Stomach (tissue), 9 donors: ENCODE measurements around the gene PDE4B. TPM values are rescaled to one million over a fixed set of nuclear protein-coding genes. Genes with fewer than 3 reads are reported as not detected.

Experiments
- DNase-seq, 2 donors: peaks; one replicate each; pipeline versions ENCODE4 v3.0.0 to v3.0.0-alpha.2; 2013 to 2019
- H3K27ac ChIP-seq, 5 donors: fragments of 200-600 bp in 4 of 5; sonication (generic) in 4 of 5; one replicate each; pipeline ENCODE4 v1.5.1; 2013 to 2019; ENCODE audit warnings: mild to moderate bottlenecking in 1 of 5, moderate library complexity in 1 of 5
- H3K27me3 ChIP-seq, 3 donors: fragments of 200-600 bp; sonication (generic); one replicate each; pipeline ENCODE4 v1.5.1; 2017 to 2019; ENCODE audit warnings: mixed run types in 1 of 3
- H3K36me3 ChIP-seq, 4 donors: fragments of 200-600 bp; sonication (generic); 1 replicate in 3 of 4; 2 replicates in 1 of 4; pipeline ENCODE4 v1.5.1; 2016 to 2019
- H3K4me1 ChIP-seq, 4 donors: fragments of 200-600 bp; sonication (generic); one replicate each; pipeline ENCODE4 v1.5.1; 2016 to 2019
- H3K4me3 ChIP-seq, 4 donors: fragments of 200-600 bp; sonication (generic) in 3 of 4; one replicate each; pipeline ENCODE4 v1.5.1; 2016 to 2019; ENCODE audit warnings: mild to moderate bottlenecking in 1 of 4
- H3K9me3 ChIP-seq, 4 donors: fragments of 200-600 bp; sonication (generic); one replicate each; pipeline ENCODE4 v1.5.1; 2016 to 2019
- EP300 ChIP-seq: sonication (generic); formaldehyde crosslinking; IDR thresholded peaks from one replicate; pipeline ENCODE4 v1.6.1; 2017; ENCODE audit warnings: antibody characterized with exemption
- POLR2A ChIP-seq, 4 donors: fragments of 450-650 bp; IDR thresholded peaks; one replicate each; pipeline ENCODE4 v1.6.1; 2016; ENCODE audit warnings: antibody characterized with exemption in 4 of 4, control low read depth in 2 of 4, mild to moderate bottlenecking in 1 of 4, moderate library complexity in 1 of 4
- POLR2AphosphoS5 ChIP-seq, 3 donors: sonication (generic); formaldehyde crosslinking; IDR thresholded peaks; one replicate each; pipeline ENCODE4 v1.6.1; 2016; ENCODE audit warnings: antibody characterized with exemption in 3 of 3
- WGBS, 5 donors: extraction: QIAGEN DNeasy Blood & Tissue Kit in 3 of 5; methylation state at CpG; one replicate each; pipeline versions ENCODE4 v1.1.5 to v1.1.7; 2013 to 2018; 5-methylcytosine and 5-hydroxymethylcytosine counted together
- intact Hi-C: fragments of 100-400 bp; cut with DNase I; formaldehyde crosslinking; loops from one replicate; pipeline ENCODE4 v1.15.1; 2023; ENCODE audit warnings: low total_unique reads
- polyA plus RNA-seq, 3 donors: library from polyadenylated mRNA; stranded (reverse); fragments of 200-250 nt; gene quantifications; one replicate each; pipeline ENCODE4 v1.2.3, GENCODE V29; 2013
- total RNA-seq, 5 donors: library from RNA; depleted of rRNA; stranded (reverse); fragments of >200 nt; gene quantifications; one replicate each; pipeline versions ENCODE4 v1.1.0 to v1.2.3, GENCODE V29; 2014 to 2016
- TF ChIP-seq, protein P1 (sequence below), 7 experiments: fragments of 450-650 bp in 4 of 7; fragments of 200-600 bp in 3 of 7; sonication (generic) in 3 of 7; IDR thresholded peaks; one replicate each; pipeline ENCODE4 v1.5.1; 2016 to 2019; ENCODE audit warnings: antibody characterized with exemption in 7 of 7, control low read depth in 2 of 7, mild to moderate bottlenecking in 1 of 7
- donor health status: healthy with polysubstance abuse.
- donor health status: Bipolar disorder and iron deficiency.
- donor health status: healthy.

PDE4B gene
- total and polyA plus RNA-seq, 8 donors = 0.45 to 34.3 (median 3.2) TPM

DNA sequence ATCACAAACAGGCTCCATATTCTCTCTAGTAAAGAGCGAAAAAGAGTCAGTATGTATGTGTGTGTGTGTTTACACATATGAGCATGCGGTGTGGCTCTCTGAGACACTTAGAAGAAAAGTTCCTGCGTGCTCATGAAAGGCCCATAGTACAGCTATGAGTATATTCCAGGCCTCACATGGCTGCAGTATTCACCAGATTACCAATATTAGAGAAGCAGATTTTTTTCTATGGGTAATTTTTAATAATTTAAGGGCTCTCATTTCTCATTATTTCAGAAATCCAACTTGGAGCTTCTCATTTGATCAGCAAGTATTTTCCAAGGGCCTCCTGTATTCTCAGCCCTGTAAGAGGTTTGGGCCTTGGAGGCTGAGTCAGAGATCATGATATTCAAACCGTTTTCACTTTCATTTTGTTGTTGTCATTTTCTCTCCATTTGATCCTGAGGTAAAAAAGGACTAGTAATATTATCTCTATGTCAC is 508.3 kb downstream of the PDE4B start:
- no peaks in the 10 kb centered on the region for H3K27me3 ChIP-seq
- H3K27ac ChIP-seq = peak overlapping the region; percentile 11 to 68 (median 56)
- H3K9me3 ChIP-seq = no peaks in the 10 kb centered on the region
- WGBS, 5 donors = 24 to 51% (median 28%) methylated on average over 4 of the region's 4 CpGs
- peak in 1 of 2 donors; percentile 56 for DNase-seq
- no peak overlapping the region for H3K4me3 ChIP-seq
- H3K36me3 ChIP-seq = no peaks in the 10 kb centered on the region
- TF ChIP-seq POLR2A (IDR thresholded peaks at IDR 0.05) (no peak), POLR2AphosphoS5 (IDR thresholded peaks at IDR 0.05) (no peak)
- intact Hi-C loops = no loop called here
- H3K4me1 ChIP-seq = peaks cover 9 to 27% (median 15%) of the 10 kb centered on the region in 4 donors

DNA sequence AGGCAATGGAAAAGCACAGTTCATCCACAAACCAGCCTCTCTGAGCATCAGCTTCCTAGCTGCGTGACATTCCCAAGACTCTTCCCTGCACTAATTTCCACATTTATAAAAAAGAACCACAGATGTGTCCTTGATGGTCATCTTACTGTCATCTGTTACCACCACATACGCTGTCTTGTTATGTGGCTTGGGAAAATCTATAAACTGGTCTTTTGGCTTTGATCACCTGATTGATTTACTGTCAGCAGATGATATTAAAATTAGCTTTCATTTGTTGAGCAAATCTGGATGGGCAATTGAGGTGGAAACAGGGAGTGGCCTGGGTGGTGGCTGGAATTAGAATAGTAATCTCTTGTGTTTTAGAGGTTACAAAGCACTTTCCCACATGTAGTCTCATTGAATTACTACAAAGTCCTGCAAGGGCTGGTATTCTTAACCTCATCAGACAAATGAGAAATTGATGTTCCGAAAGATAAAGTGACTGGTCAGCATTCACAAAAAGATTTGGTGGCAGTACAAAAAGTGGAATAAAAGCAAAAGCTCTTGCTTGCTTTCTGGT is 509.6 kb downstream of the PDE4B start:
- Histone ChIP-seq H3K9me3 (no peaks in the 10 kb centered on the region), H3K4me3 (no peak overlapping the region), H3K27me3 (no peaks in the 10 kb centered on the region), H3K27ac (peak overlapping the region in 1 of 5 donors; percentile 64), H3K4me1 (peaks cover 9 to 25% (median 15%) of the 10 kb centered on the region in 4 donors), H3K36me3 (no peaks in the 10 kb centered on the region)
- no peak for DNase-seq
- 94 to 99% (median 98%) methylated on average over 3 of the region's 3 CpGs for WGBS, 5 donors
- TF ChIP-seq POLR2A (IDR thresholded peaks at IDR 0.05) (no peak), EP300 (no peak), POLR2AphosphoS5 (IDR thresholded peaks at IDR 0.05) (no peak)
- TF ChIP-seq, protein P1, sequence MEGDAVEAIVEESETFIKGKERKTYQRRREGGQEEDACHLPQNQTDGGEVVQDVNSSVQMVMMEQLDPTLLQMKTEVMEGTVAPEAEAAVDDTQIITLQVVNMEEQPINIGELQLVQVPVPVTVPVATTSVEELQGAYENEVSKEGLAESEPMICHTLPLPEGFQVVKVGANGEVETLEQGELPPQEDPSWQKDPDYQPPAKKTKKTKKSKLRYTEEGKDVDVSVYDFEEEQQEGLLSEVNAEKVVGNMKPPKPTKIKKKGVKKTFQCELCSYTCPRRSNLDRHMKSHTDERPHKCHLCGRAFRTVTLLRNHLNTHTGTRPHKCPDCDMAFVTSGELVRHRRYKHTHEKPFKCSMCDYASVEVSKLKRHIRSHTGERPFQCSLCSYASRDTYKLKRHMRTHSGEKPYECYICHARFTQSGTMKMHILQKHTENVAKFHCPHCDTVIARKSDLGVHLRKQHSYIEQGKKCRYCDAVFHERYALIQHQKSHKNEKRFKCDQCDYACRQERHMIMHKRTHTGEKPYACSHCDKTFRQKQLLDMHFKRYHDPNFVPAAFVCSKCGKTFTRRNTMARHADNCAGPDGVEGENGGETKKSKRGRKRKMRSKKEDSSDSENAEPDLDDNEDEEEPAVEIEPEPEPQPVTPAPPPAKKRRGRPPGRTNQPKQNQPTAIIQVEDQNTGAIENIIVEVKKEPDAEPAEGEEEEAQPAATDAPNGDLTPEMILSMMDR (IDR thresholded peaks at IDR 0.05) = no peak
- intact Hi-C loops = no loop called here

DNA sequence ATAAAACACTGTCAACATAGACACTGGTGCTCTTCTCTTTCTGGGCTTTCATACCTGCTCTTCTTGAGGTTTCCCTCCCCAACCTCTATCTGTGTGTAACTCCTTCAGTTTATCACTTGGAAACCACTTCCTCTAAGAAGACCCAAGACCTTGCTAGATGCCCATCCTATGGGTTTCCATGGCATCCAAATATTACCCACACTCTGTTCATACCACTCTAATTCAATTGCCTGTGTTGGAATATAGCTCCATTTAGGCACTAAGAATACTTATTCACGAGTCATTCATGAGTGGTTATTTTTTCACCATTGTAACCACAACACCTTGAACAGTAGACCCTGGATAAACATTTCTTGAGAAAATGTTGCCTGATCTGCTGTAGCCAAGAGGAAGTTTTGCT is 510.1 kb downstream of the PDE4B start:
- H3K4me3 ChIP-seq = no peak overlapping the region
- no peaks in the 10 kb centered on the region for H3K9me3 ChIP-seq
- no peak for DNase-seq
- no peak overlapping the region for H3K27ac ChIP-seq
- intact Hi-C loops = no loop called here
- H3K4me1 ChIP-seq = peaks cover 9 to 25% (median 15%) of the 10 kb centered on the region in 4 donors
- no peaks in the 10 kb centered on the region for H3K27me3 ChIP-seq
- TF ChIP-seq, protein P1 (IDR thresholded peaks at IDR 0.05) = no peak
- TF ChIP-seq POLR2A (IDR thresholded peaks at IDR 0.05) (no peak), POLR2AphosphoS5 (IDR thresholded peaks at IDR 0.05) (no peak), EP300 (no peak)
- 52 to 69% (median 65%) methylated on average over 1 of the region's 1 CpG for WGBS, 5 donors
- H3K36me3 ChIP-seq = no peaks in the 10 kb centered on the region

DNA sequence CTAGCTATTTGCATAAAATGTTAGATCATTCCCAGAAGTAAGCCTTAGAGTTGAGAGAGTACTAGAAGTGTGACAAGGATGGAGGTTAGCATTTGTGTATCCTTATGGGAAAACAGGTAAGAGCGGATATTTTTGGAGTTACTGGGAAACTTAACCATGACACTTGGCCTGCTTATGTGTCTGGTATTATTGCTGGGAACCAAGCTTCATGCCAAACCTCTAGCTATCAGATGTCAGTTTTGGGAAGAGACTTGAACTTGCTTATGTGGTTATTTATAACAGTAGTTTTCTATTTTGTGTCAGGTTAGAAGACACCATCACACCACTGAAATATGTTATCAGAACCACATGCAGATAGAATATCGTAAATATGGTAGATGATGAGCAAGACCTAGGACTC is 511.0 kb downstream of the PDE4B start:
- no peak overlapping the region for H3K27ac ChIP-seq
- H3K27me3 ChIP-seq = no peaks in the 10 kb centered on the region
- H3K36me3 ChIP-seq = no peaks in the 10 kb centered on the region
- no peak for DNase-seq
- intact Hi-C loops = no loop called here
- H3K4me1 ChIP-seq = peaks cover 9 to 25% (median 15%) of the 10 kb centered on the region in 4 donors
- WGBS, 5 donors = 95 to 100% (median 99%) methylated on average over 2 of the region's 2 CpGs
- no peaks in the 10 kb centered on the region for H3K9me3 ChIP-seq
- H3K4me3 ChIP-seq = no peak overlapping the region
- no peak for TF ChIP-seq EP300
- no peak for TF ChIP-seq POLR2A (IDR thresholded peaks at IDR 0.05)
- TF ChIP-seq, protein P1 (IDR thresholded peaks at IDR 0.05) = no peak
- TF ChIP-seq POLR2AphosphoS5 (IDR thresholded peaks at IDR 0.05) = no peak

DNA sequence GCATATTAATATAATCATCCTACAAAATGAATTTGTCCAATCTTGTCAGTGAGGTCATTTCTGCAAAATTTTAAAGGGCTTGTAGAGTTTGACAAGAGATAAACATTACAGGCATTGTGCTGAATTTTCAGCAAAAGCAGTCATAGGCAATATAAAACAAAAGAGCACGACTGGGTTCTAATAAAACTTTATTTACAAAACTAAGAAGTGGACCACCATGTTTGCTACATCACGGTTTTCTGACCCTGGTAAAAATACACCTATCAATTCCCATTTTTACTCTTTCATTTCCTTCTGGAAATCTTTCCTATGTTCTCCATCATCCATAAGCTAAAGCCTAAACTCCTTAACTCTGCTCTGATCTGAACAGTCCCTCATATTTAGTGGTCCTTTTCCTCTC is 511.4 kb downstream of the PDE4B start:
- H3K4me1 ChIP-seq = peaks cover 9 to 25% (median 15%) of the 10 kb centered on the region in 4 donors
- no peaks in the 10 kb centered on the region for H3K36me3 ChIP-seq
- no peak overlapping the region for H3K27ac ChIP-seq
- no peak for TF ChIP-seq POLR2AphosphoS5 (IDR thresholded peaks at IDR 0.05)
- TF ChIP-seq EP300 = no peak
- no peak for TF ChIP-seq POLR2A (IDR thresholded peaks at IDR 0.05)
- TF ChIP-seq, protein P1 (IDR thresholded peaks at IDR 0.05) = no peak
- H3K27me3 ChIP-seq = no peaks in the 10 kb centered on the region
- H3K9me3 ChIP-seq = no peaks in the 10 kb centered on the region
- 81 to 95% (median 89%) methylated on average over 2 of the region's 2 CpGs for WGBS, 5 donors
- DNase-seq = no peak
- intact Hi-C loops = no loop called here
- H3K4me3 ChIP-seq = no peak overlapping the region
